RWPE2 (cell line): Measurements from ENCODE around the gene CD247.

Experiments
- ATAC-seq: fragments of 200-7000 bp; cut with Tn5 transposase; 3 replicates; pipeline ENCODE4 v1.9.1; 2021; ENCODE audit warnings: low read depth
- DNase-seq: peaks from one replicate; pipeline ENCODE4 v3.0.0-alpha.2; 2020; ENCODE audit warnings: low spot score
- H3K27ac ChIP-seq: fragments of 450-650 bp; 2 replicates; pipeline ENCODE4 v1.5.1; 2017; ENCODE audit warnings: mild to moderate bottlenecking; ENCODE audit not compliant: poor library complexity, severe bottlenecking
- H3K27me3 ChIP-seq: fragments of 250-450 bp; sonication (Bioruptor Pico); 2 replicates; pipeline ENCODE4 v1.5.1; 2021; ENCODE audit warnings: mild to moderate bottlenecking, moderate library complexity; ENCODE audit not compliant: insufficient read depth, poor library complexity, severe bottlenecking
- H3K36me3 ChIP-seq: fragments of 250-450 bp; sonication (Bioruptor Pico); 2 replicates; pipeline ENCODE4 v1.5.1; 2020; ENCODE audit warnings: low read depth, mild to moderate bottlenecking, moderate library complexity
- H3K4me1 ChIP-seq: fragments of 250-450 bp; sonication (Bioruptor Pico); 2 replicates; pipeline ENCODE4 v1.5.1; 2021; ENCODE audit warnings: mild to moderate bottlenecking, moderate library complexity; ENCODE audit not compliant: insufficient read depth, poor library complexity, severe bottlenecking
- H3K4me3 ChIP-seq: fragments of 250-450 bp; sonication (Bioruptor Pico); 2 replicates; pipeline ENCODE4 v1.5.1; 2021; ENCODE audit warnings: mild to moderate bottlenecking, moderate library complexity; ENCODE audit not compliant: severe bottlenecking
- H3K9me3 ChIP-seq: fragments of 250-450 bp; sonication (Bioruptor Pico); 2 replicates; pipeline ENCODE4 v1.5.1; 2021; ENCODE audit warnings: mild to moderate bottlenecking, moderate library complexity; ENCODE audit not compliant: severe bottlenecking
- TF ChIP-seq, protein P1 (sequence below): fragments of 450-650 bp; IDR thresholded peaks from one replicate; pipeline ENCODE4 v1.5.1; 2017; ENCODE audit warnings: mild to moderate bottlenecking, moderate library complexity; ENCODE audit not compliant: poor library complexity, severe bottlenecking

The CD247 gene

DNA sequence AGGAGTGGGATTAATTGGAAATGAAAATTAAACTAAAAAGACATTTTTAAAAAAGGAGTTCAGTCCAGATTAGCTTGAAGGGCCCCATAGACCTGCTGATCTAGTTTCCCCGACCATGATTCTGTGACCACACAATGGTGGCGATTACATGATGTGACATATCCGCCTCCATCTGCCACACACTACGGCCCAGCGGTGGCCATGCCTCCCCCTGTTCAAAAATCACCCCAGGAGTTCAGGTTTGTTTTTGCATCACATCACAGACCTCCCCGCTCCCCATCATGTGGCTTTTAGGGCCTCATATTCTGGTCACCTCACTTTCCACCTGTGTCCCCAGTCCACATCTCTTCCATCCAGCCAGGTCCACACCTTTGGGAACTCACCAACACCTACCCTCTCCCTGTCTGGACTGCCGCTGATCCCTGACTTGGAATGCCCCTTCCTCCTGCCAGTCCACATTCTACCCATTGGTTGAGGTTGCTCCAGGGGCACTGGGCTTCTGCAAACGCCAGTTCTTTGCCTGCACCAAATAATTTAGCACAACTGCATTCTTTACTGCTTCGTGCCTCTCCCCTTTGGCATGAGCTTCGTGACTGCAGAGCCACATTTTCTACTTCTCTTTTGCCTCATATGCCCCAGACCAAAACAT lies 38.9 kb downstream of the CD247 start:
- Histone ChIP-seq H3K36me3 (no peaks in the 10 kb centered on the region), H3K27ac (no peak overlapping the region), H3K9me3 (no peaks in the 10 kb centered on the region), H3K4me3 (no peak overlapping the region), H3K4me1 (no peaks in the 10 kb centered on the region), H3K27me3 (no peaks in the 10 kb centered on the region)
- no peak for DNase-seq
- TF ChIP-seq, protein P1, sequence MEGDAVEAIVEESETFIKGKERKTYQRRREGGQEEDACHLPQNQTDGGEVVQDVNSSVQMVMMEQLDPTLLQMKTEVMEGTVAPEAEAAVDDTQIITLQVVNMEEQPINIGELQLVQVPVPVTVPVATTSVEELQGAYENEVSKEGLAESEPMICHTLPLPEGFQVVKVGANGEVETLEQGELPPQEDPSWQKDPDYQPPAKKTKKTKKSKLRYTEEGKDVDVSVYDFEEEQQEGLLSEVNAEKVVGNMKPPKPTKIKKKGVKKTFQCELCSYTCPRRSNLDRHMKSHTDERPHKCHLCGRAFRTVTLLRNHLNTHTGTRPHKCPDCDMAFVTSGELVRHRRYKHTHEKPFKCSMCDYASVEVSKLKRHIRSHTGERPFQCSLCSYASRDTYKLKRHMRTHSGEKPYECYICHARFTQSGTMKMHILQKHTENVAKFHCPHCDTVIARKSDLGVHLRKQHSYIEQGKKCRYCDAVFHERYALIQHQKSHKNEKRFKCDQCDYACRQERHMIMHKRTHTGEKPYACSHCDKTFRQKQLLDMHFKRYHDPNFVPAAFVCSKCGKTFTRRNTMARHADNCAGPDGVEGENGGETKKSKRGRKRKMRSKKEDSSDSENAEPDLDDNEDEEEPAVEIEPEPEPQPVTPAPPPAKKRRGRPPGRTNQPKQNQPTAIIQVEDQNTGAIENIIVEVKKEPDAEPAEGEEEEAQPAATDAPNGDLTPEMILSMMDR = no peak
- ATAC-seq = no peak

DNA sequence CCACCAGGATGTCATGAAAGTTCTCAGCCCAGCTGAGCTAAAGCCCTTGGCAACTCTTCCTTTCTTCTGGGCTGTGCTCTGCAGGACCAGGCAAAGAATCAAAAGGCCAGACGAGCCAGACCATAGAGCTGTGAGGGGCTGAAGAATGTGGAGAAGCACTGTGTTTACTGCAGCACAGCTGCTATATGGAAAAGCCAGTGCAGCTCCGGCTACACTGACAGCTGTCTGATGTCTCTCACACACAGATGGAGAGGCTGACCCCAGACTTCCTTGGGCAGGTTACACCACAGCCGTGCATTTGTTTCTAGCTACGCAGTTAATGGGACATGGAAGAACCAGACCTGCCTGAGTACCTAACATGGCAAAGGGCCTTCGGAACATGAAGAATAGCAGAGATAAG lies 40.3 kb downstream of the CD247 start:
- ATAC-seq (no peak), DNase-seq (no peak)
- H3K4me3 ChIP-seq = no peak overlapping the region
- TF ChIP-seq, protein P1 = no peak
- no peaks in the 10 kb centered on the region for H3K4me1 ChIP-seq
- H3K9me3 ChIP-seq = no peaks in the 10 kb centered on the region
- no peaks in the 10 kb centered on the region for H3K27me3 ChIP-seq
- no peak overlapping the region for H3K27ac ChIP-seq
- no peaks in the 10 kb centered on the region for H3K36me3 ChIP-seq

DNA sequence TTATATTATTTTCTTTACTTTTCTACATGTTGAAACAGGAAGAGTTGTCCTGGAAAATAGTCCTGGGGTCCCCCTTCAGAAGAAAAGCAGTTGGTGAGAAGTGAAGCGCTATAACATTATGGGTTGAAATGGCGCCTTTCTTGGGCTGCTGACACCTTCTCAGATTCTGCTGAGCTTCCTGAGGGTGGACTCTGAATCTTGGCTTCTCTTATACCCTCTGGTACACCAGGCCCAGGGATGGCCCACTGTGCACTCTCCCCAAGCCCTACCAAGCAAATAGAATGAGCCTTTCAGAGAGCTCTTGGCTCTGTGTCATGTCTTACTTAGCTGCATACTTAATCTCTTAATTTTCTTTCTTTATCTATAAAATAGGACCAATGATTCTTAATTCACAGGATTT lies 42.3 kb downstream of the CD247 start:
- DNase-seq (no peak), ATAC-seq (no peak)

DNA sequence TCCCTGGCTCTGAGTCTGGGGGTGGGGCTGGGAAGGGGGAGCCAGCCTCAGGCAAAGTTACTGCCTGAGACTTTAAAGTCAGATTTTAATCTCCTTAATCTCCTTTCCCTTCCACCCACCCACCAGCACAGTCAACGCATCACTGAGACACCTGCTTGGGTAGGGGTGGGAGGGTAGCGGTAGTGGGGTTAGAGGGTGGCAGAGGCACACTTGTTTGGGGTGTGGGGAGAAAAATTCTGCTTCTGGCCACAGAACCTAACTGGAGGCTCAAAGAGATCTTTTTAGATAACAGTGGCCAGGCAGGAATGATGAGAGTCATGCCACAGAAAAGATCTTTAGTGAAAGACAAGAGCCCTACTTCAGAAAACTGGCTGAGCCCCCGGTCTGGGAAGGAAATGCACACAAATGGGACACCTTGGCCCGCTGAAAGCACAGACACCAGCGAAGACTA lies 44.1 kb downstream of the CD247 start:
- no peak for ATAC-seq
- H3K9me3 ChIP-seq = no peaks in the 10 kb centered on the region
- DNase-seq = no peak
- H3K36me3 ChIP-seq = no peaks in the 10 kb centered on the region
- TF ChIP-seq, protein P1 = no peak
- H3K27me3 ChIP-seq = no peaks in the 10 kb centered on the region
- no peak overlapping the region for H3K4me3 ChIP-seq
- no peak overlapping the region for H3K27ac ChIP-seq
- H3K4me1 ChIP-seq = no peaks in the 10 kb centered on the region

More for the DNA sequence above, 42.3 kb downstream of the CD247 start:
- Histone ChIP-seq H3K4me1 (no peaks in the 10 kb centered on the region), H3K4me3 (no peak overlapping the region), H3K27me3 (no peaks in the 10 kb centered on the region), H3K9me3 (no peaks in the 10 kb centered on the region), H3K36me3 (no peaks in the 10 kb centered on the region), H3K27ac (no peak overlapping the region)
- TF ChIP-seq, protein P1 = no peak

DNA sequence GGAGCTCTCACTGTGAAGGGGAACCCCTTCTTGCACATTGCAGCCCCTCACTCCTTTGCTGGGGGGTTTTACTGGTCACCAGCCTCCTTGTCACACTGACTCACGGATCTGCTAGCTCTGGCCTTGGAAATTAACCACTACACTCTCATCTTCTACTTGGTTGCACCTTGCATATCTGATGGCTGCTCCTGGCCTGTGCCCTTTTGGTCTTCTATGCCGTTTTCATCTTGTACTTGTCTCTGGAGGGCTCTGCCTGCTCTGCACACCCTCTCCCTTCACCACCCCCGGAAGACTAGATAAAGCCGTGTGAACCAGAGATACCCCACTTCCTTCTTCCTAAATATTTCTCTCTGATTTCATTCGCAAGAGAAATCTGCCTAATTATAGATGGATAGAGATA lies 44.6 kb downstream of the CD247 start:
- no peaks in the 10 kb centered on the region for H3K9me3 ChIP-seq
- ATAC-seq = no peak
- no peak overlapping the region for H3K27ac ChIP-seq
- DNase-seq = no peak
- no peaks in the 10 kb centered on the region for H3K4me1 ChIP-seq
- no peak overlapping the region for H3K4me3 ChIP-seq
- no peaks in the 10 kb centered on the region for H3K27me3 ChIP-seq
- TF ChIP-seq, protein P1 = no peak
- H3K36me3 ChIP-seq = no peaks in the 10 kb centered on the region
